Osteoblast (primary cell): Measurements from ENCODE around the gene SEMA4F. TPM values are rescaled to one million over a fixed set of nuclear protein-coding genes. Genes with fewer than 3 reads are reported as not detected.

ENCODE experiments used
- DNase-seq: peaks from one replicate; pipeline ENCODE4 v3.0.0; 2011; ENCODE audit warnings: low spot score, mixed read lengths; ENCODE audit not compliant: insufficient read length; ENCODE audit errors: missing footprints
- H2AFZ ChIP-seq: 2 replicates; pipeline ENCODE4 v1.6.0; 2011; ENCODE audit warnings: mild to moderate bottlenecking, low read length
- H3K27ac ChIP-seq: 2 replicates; pipeline ENCODE4 v1.5.1; 2011; ENCODE audit warnings: mild to moderate bottlenecking, low read depth, low read length, moderate library complexity
- H3K27me3 ChIP-seq: 2 replicates; pipeline ENCODE4 v1.6.0; 2012; ENCODE audit warnings: mild to moderate bottlenecking, control low read depth, inconsistent platforms, low read length, moderate library complexity; ENCODE audit not compliant: insufficient read depth
- H3K36me3 ChIP-seq: 2 replicates; pipeline ENCODE4 v1.5.1; 2011; ENCODE audit warnings: mild to moderate bottlenecking, low read length, control low read depth, moderate library complexity; ENCODE audit not compliant: insufficient read depth
- H3K4me1 ChIP-seq: 2 replicates; pipeline ENCODE4 v1.5.1; 2011; ENCODE audit warnings: mild to moderate bottlenecking, low read length, control low read depth, moderate library complexity; ENCODE audit not compliant: insufficient read depth
- H3K4me2 ChIP-seq: 2 replicates; pipeline ENCODE4 v1.6.0; 2011; ENCODE audit warnings: mild to moderate bottlenecking, low read length; ENCODE audit not compliant: insufficient read depth
- H3K4me3 ChIP-seq: fragments of 200-600 bp; sonication (generic); 3 replicates; pipeline ENCODE4 v1.5.1; 2012; ENCODE audit warnings: mild to moderate bottlenecking, low read length, inconsistent platforms; ENCODE audit not compliant: insufficient read depth
- H3K79me2 ChIP-seq: 2 replicates; pipeline ENCODE4 v1.6.0; 2012; ENCODE audit warnings: mild to moderate bottlenecking, low read length, control low read depth, inconsistent platforms; ENCODE audit not compliant: insufficient read depth
- H3K9me3 ChIP-seq: 2 replicates; pipeline ENCODE4 v1.5.1; 2011; ENCODE audit warnings: low read depth, low read length, control low read depth
- H4K20me1 ChIP-seq: 2 replicates; pipeline ENCODE4 v1.6.0; 2012; ENCODE audit warnings: mild to moderate bottlenecking, low read length, control low read depth; ENCODE audit not compliant: insufficient read depth
- total RNA-seq: library from RNA; depleted of rRNA; stranded (reverse); fragments of >200 nt; gene quantifications from 2 replicates; pipeline ENCODE4 v1.2.3, GENCODE V29; 2012
- TF ChIP-seq, protein P1 (sequence below): IDR thresholded peaks from 2 replicates; pipeline ENCODE4 v1.5.1; 2011; ENCODE audit warnings: mild to moderate bottlenecking, low read depth, low read length, moderate library complexity; ENCODE audit errors: extremely low read depth

The SEMA4F gene
- total RNA-seq, 1 donor: 7.2 TPM

DNA sequence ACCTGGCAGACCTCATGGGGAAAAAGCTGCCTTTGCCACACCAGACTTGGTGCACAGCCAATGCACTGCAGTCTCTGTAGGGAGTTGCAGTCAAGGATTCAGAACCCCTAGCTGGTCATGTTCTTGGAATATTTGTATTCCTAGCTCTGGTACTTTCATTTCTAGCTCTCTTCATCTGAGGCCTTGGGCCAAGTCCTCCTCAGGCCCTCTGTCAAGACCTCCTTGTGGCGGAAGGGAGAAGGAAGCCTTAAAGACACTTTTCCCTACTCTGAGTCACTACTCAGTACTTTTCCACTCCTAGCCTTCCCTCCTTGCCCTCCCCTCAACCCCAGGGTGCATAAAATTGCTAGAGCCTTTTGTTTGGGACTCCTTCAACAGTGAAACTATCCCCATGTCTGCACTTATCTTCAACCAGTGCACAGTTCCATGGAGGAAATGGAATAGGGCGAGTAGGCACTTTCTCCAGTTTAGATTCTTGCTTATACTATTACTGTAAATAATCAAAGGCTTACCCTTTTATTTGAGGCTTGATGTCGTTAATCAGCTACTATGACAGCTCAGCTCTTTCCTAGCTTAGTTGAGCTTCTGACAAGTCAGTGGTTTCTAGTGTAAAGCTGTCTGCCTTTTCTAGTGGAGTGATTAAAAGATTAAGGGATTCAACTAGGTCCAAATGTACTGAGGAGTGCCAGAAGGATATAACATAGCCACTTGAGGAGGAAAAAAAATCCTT is 21.7 kb upstream of the SEMA4F start:
- Histone ChIP-seq H2AFZ (peak overlapping the region; percentile 23), H3K79me2 (no peaks in the 10 kb centered on the region), H4K20me1 (no peaks in the 10 kb centered on the region), H3K4me3 (no peak overlapping the region), H3K27me3 (peaks cover under 1% of the 10 kb centered on the region), H3K4me1 (no peaks in the 10 kb centered on the region), H3K4me2 (no peak overlapping the region), H3K36me3 (no peaks in the 10 kb centered on the region), H3K9me3 (no peaks in the 10 kb centered on the region), H3K27ac (no peak overlapping the region)
- DNase-seq: no peak
- TF ChIP-seq, protein P1, sequence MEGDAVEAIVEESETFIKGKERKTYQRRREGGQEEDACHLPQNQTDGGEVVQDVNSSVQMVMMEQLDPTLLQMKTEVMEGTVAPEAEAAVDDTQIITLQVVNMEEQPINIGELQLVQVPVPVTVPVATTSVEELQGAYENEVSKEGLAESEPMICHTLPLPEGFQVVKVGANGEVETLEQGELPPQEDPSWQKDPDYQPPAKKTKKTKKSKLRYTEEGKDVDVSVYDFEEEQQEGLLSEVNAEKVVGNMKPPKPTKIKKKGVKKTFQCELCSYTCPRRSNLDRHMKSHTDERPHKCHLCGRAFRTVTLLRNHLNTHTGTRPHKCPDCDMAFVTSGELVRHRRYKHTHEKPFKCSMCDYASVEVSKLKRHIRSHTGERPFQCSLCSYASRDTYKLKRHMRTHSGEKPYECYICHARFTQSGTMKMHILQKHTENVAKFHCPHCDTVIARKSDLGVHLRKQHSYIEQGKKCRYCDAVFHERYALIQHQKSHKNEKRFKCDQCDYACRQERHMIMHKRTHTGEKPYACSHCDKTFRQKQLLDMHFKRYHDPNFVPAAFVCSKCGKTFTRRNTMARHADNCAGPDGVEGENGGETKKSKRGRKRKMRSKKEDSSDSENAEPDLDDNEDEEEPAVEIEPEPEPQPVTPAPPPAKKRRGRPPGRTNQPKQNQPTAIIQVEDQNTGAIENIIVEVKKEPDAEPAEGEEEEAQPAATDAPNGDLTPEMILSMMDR: peak; percentile 16

DNA sequence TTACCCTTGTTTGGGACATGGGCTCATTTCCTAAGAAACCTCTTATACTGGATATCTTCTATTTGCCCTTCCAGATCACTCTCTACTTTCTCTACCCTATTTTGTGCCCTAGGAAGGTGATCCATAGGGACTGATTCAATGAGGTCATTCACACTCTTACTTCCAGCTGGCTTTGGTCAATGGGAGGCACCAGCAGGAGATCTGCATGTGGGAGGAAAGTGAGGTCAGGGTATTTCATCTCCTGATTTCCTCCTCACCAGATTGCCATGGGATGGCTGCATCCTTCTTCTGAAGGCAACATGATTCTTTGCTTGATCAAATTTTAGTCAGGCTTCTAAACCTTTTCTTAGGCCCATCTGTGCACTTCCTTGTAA is 21.1 kb upstream of the SEMA4F start:
- peaks cover 3% of the 10 kb centered on the region for H3K27me3 ChIP-seq
- H3K27ac ChIP-seq: no peak overlapping the region
- DNase-seq: no peak
- no peaks in the 10 kb centered on the region for H3K4me1 ChIP-seq
- no peak overlapping the region for H2AFZ ChIP-seq
- no peaks in the 10 kb centered on the region for H3K36me3 ChIP-seq
- TF ChIP-seq, protein P1: no peak
- H3K79me2 ChIP-seq: no peaks in the 10 kb centered on the region
- H4K20me1 ChIP-seq: no peaks in the 10 kb centered on the region
- H3K4me2 ChIP-seq: no peak overlapping the region
- no peaks in the 10 kb centered on the region for H3K9me3 ChIP-seq
- no peak overlapping the region for H3K4me3 ChIP-seq

DNA sequence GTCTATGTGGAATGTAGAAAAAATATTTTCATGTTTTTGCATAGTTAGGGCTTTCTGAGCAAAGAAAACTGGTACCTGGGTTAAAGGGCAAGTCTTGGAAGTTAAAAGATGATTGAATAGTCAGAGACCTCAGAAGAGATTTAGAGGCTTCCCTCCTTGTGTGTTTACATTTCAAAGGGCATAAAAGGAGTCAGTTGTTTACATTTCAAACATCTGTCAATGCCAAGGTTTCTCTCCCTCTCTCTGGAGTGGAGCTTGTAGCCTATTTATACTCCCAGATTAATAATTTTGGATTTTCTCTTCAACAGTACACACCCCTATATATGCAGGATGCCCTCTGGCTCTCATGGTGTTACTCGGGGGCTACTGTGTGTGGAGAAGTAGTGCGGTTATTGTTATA is 14.5 kb upstream of the SEMA4F start:
- TF ChIP-seq, protein P1: no peak

DNA sequence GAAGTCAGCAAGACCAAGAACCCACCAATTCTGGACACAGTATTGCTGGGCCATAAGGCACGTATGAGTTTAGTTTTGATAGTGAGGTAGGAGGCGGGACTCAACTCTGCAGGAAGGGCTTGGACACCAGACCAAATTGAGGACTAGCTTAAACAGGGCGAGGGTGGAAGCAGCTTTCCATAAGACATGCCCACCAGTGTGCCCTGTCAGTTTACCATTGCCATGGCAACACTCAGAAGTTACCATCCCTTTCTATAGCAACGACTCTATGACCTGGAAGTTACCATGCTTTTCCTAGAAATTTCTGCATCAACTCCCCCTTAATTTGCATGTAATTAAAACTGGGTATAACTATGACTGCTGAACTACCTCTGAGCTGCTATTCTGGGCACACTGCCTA is 8.7 kb upstream of the SEMA4F start:
- no peak for DNase-seq
- Histone ChIP-seq H3K79me2 (no peaks in the 10 kb centered on the region), H2AFZ (no peak overlapping the region), H3K9me3 (no peaks in the 10 kb centered on the region), H4K20me1 (no peaks in the 10 kb centered on the region), H3K4me1 (no peaks in the 10 kb centered on the region), H3K4me2 (no peak overlapping the region), H3K27ac (no peak overlapping the region), H3K27me3 (peaks cover 18% of the 10 kb centered on the region), H3K4me3 (no peak overlapping the region), H3K36me3 (no peaks in the 10 kb centered on the region)
- TF ChIP-seq, protein P1: no peak

More for the DNA sequence above, 14.5 kb upstream of the SEMA4F start:
- H3K79me2 ChIP-seq: no peaks in the 10 kb centered on the region
- H3K4me1 ChIP-seq: no peaks in the 10 kb centered on the region
- H3K27ac ChIP-seq: no peak overlapping the region
- no peak overlapping the region for H3K4me3 ChIP-seq
- H3K36me3 ChIP-seq: no peaks in the 10 kb centered on the region
- no peak overlapping the region for H2AFZ ChIP-seq
- H3K27me3 ChIP-seq: peaks cover 10% of the 10 kb centered on the region
- no peak for DNase-seq
- H3K4me2 ChIP-seq: no peak overlapping the region
- no peaks in the 10 kb centered on the region for H4K20me1 ChIP-seq
- H3K9me3 ChIP-seq: no peaks in the 10 kb centered on the region
